Measurements from ENCODE around the gene SPOCD1.

DNA sequence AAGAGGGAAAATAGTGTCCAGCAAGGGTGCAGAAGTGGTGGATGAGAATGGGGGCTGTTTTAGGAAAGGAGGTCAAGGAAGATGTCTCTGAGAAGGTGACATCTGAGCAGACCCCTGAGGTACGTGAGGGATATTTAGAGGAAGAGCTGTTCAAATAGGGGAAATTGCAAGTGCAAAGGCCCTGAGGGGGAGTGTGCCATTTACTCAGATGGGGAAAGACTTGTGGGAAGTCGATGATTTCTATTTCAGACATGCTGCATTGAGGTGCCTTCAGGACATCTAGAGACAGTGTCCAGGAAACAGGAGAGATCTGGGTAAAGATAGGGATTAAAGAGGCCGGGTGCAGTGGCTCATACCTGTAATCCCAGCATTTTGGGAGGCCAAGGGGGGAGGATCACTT, 41.3 kb downstream of the SPOCD1 start:
- TF ChIP-seq CTCF (IDR thresholded peaks at IDR 0.05) (no peak), POLR2A (IDR thresholded peaks at IDR 0.05) (no peak)
